A673 (cell line): ENCODE measurements around the gene ECHS1. TPM values are rescaled to one million over a fixed set of nuclear protein-coding genes. Genes with fewer than 3 reads are reported as not detected.

Source experiments
- BruUV-seq: library from RNA; stranded (reverse); fragments of 400-500 nt; replicated peaks from 2 replicates; lab custom pipeline; 2021; lab: Mats Ljungman, UMichigan
- CTCF ChIA-PET: fragments of 300-600 bp; sonication (Branson Sonifier 250); formaldehyde crosslinking; loops from one replicate; lab custom pipeline; 2022; ENCODE audit warnings: antibody characterized with exemption; lab: Charles Lee
- POLR2A ChIA-PET: fragments of 300-600 bp; sonication (Branson Sonifier 250); formaldehyde crosslinking; loops from one replicate; lab custom pipeline; 2022; ENCODE audit warnings: antibody characterized with exemption; ENCODE audit not compliant: low non-redundant PET; lab: Charles Lee
- DNase-seq: peaks from one replicate; pipeline ENCODE4 v3.0.0-alpha.2; 2015; ENCODE audit warnings: low spot score
- H3K27ac ChIP-seq: fragments of 200-600 bp; sonication (generic); 2 replicates; pipeline ENCODE4 v1.5.1; 2016; ENCODE audit warnings: mixed run types, low read depth, mild to moderate bottlenecking, mixed read lengths, antibody characterized with exemption, low read length; ENCODE audit not compliant: poor library complexity, severe bottlenecking
- H3K27me3 ChIP-seq: fragments of 200-600 bp; sonication (generic); replicated peaks from 2 replicates; pipeline ENCODE4 v1.6.1; 2017; ENCODE audit warnings: mixed run types, low read depth, mild to moderate bottlenecking, mixed read lengths, antibody characterized with exemption, low read length; ENCODE audit not compliant: insufficient read depth, poor library complexity
- H3K36me3 ChIP-seq: fragments of 200-600 bp; sonication (generic); 2 replicates; pipeline ENCODE4 v1.6.1; 2016; ENCODE audit warnings: mixed run types, mild to moderate bottlenecking, mixed read lengths, antibody characterized with exemption, low read length; ENCODE audit not compliant: insufficient read depth, poor library complexity, severe bottlenecking
- H3K4me1 ChIP-seq: fragments of 200-600 bp; sonication (generic); 2 replicates; pipeline ENCODE4 v1.6.1; 2017; ENCODE audit warnings: mixed run types, mild to moderate bottlenecking, mixed read lengths, antibody characterized with exemption, low read length; ENCODE audit not compliant: insufficient read depth, poor library complexity, severe bottlenecking
- H3K4me3 ChIP-seq: fragments of 200-600 bp; sonication (generic); 2 replicates; pipeline ENCODE4 v1.5.1; 2016; ENCODE audit warnings: low read depth, mixed run types, mild to moderate bottlenecking, mixed read lengths, low read length; ENCODE audit not compliant: poor library complexity, severe bottlenecking
- H3K9me3 ChIP-seq: fragments of 200-600 bp; sonication (generic); 2 replicates; pipeline ENCODE4 v1.6.1; 2016; ENCODE audit warnings: mixed run types, low read depth, mild to moderate bottlenecking, mixed read lengths, antibody characterized with exemption, low read length; ENCODE audit not compliant: poor library complexity, severe bottlenecking
- EZH2 ChIP-seq: fragments of 200-600 bp; sonication (generic); IDR thresholded peaks from 2 replicates; pipeline ENCODE4 v1.6.1; 2017; ENCODE audit warnings: borderline replicate concordance, low read depth, mild to moderate bottlenecking, mixed read lengths, antibody characterized with exemption, low read length; ENCODE audit not compliant: poor library complexity, severe bottlenecking
- intact Hi-C: fragments of 100-400 bp; cut with micrococcal nuclease; formaldehyde crosslinking; loops from one replicate; pipeline ENCODE4 v1.10.0; 2022; ENCODE audit not compliant: unreplicated experiment
- total RNA-seq: library from RNA; stranded (reverse); gene quantifications from 2 replicates; pipeline ENCODE4 v1.2.3, GENCODE V29; 2021
- TF ChIP-seq, protein P1 (sequence below): fragments of 300-800, 200-600 bp; sonication (generic); conservative IDR thresholded peaks from 2 replicates; pipeline ENCODE4 v1.5.1; 2017; ENCODE audit warnings: low read depth, mild to moderate bottlenecking, antibody characterized with exemption, low read length, moderate library complexity, mixed read lengths

The ECHS1 gene
- total RNA-seq, 1 experiment from 2014 or later: 96.3 TPM

DNA sequence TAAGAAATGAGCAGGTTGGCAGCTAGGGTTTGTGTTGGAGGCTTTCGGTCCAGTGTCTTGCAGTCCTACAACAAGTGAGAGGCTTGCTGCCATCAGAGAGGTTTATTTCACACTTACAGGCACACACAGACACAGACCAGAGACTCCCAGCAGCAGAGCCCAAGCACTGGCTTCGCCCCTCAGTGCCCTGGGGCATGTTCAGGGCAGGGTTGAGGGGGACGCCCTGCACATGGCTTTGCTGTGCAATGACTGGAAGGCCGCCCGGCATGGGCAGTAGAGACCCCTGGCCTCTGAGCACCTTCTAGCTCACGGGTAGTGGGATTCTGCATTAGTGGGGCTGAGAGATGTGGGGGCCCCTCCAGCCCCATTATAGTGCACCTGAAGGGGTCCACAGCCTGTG, 47.4 kb upstream of the ECHS1 start:
- CTCF ChIA-PET: no interaction called here
- intact Hi-C loops: no loop called here
- no peak for DNase-seq
- no peak overlapping the region for H3K4me3 ChIP-seq
- TF ChIP-seq, protein P1, sequence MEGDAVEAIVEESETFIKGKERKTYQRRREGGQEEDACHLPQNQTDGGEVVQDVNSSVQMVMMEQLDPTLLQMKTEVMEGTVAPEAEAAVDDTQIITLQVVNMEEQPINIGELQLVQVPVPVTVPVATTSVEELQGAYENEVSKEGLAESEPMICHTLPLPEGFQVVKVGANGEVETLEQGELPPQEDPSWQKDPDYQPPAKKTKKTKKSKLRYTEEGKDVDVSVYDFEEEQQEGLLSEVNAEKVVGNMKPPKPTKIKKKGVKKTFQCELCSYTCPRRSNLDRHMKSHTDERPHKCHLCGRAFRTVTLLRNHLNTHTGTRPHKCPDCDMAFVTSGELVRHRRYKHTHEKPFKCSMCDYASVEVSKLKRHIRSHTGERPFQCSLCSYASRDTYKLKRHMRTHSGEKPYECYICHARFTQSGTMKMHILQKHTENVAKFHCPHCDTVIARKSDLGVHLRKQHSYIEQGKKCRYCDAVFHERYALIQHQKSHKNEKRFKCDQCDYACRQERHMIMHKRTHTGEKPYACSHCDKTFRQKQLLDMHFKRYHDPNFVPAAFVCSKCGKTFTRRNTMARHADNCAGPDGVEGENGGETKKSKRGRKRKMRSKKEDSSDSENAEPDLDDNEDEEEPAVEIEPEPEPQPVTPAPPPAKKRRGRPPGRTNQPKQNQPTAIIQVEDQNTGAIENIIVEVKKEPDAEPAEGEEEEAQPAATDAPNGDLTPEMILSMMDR: no peak
- no peak for TF ChIP-seq EZH2
- peaks cover 2% of the 10 kb centered on the region for H3K36me3 ChIP-seq
- no peaks in the 10 kb centered on the region for H3K4me1 ChIP-seq
- no peaks in the 10 kb centered on the region for H3K9me3 ChIP-seq
- H3K27me3 ChIP-seq: no peaks in the 10 kb centered on the region
- no peak overlapping the region for H3K27ac ChIP-seq
- BruUV-seq: no TSS peak
- POLR2A ChIA-PET: no interaction called here

DNA sequence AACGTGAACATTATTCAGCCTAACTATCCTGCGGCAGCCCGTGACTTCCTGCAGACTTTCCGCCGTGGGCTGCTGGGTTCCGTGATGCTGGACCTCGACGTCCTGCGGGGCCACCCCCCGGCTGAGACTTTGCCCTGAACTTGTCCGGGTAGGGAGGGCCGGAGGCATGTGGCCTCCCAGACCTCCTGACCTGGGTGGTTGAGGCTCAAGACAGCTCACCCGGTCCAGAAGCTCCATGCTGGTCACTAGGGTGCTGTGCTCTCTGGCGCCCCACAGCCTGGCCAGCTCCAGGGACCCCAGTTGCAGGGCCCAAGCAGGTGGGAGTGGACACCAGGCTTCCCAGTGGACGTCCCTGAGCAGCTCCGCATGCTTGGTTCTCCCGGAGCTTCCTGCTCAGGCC, 46.9 kb upstream of the ECHS1 start:
- H3K4me1 ChIP-seq: no peaks in the 10 kb centered on the region
- CTCF ChIA-PET: no interaction called here
- POLR2A ChIA-PET: no interaction called here
- no peaks in the 10 kb centered on the region for H3K9me3 ChIP-seq
- intact Hi-C loops: no loop called here
- H3K27me3 ChIP-seq: no peaks in the 10 kb centered on the region
- H3K36me3 ChIP-seq: peaks cover 5% of the 10 kb centered on the region
- BruUV-seq: no TSS peak
- H3K27ac ChIP-seq: no peak overlapping the region
- TF ChIP-seq, protein P1: no peak
- TF ChIP-seq EZH2: no peak
- H3K4me3 ChIP-seq: no peak overlapping the region
- DNase-seq: no peak

DNA sequence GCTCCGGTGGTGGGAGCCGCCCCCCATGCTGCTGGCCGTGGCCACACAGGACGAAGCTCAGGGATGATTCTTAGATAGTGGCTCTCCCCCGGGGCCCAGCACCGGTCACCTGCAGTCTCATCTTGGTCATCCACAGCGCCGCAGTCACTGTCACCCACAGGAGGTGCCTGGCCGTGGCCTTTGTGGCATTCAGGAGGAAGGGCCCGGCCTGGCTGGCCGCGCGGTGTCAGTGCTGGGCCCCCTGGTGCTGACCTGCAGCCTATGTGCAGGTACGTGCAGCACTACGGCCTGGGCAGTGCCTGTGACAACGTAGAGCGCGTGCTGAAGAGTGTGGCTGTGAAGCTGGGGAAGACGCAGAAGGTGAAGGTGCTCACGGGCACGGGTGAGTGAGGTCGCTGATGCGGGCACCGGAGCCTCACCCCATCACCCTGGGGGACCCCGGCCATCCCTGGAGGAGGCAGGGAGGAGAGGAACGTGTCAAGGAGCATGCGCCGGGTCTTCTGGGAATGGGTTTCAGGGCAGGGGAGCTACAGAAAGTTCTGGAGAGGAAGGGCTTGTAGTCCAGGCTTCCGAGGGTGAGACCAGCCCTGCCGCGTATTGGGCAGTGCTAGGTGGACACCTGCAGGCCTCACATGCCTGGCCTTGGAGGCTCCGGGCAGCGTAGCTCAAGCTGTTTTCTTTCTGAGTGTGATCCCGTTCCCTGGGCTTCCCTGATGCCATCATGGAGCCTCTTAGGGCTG, 46.2 kb upstream of the ECHS1 start:
- no peaks in the 10 kb centered on the region for H3K4me1 ChIP-seq
- ChIA-PET CTCF (no interaction called here), POLR2A (no interaction called here)
- BruUV-seq: no TSS peak
- no peak for DNase-seq
- H3K4me3 ChIP-seq: no peak overlapping the region
- H3K27me3 ChIP-seq: no peaks in the 10 kb centered on the region
- H3K9me3 ChIP-seq: no peaks in the 10 kb centered on the region
- no peak overlapping the region for H3K27ac ChIP-seq
- H3K36me3 ChIP-seq: peaks cover 5% of the 10 kb centered on the region
- TF ChIP-seq EZH2: no peak
- TF ChIP-seq, protein P1: no peak
- intact Hi-C loops: no loop called here
